D721Med (cell line): ENCODE results near the gene C1QTNF7.

Experiments used
- DNase-seq: peaks from one replicate; pipeline ENCODE4 v3.0.0; 2011; ENCODE audit warnings: low spot score; ENCODE audit not compliant: insufficient read length
- FAIRE-seq: peaks from 2 replicates; lab custom pipeline; 2011; peaks lifted over from hg19 to GRCh38; lab: Jason Lieb, UNC
- CTCF ChIP-seq: IDR thresholded peaks from 2 replicates; pipeline ENCODE4 v1.5.1; 2012; ENCODE audit warnings: mild to moderate bottlenecking, control low read depth; ENCODE audit not compliant: insufficient read depth; ENCODE audit errors: missing control alignments

Gene C1QTNF7

GRCh38 chr4:15495621-15496020, 67.8 kb downstream of the C1QTNF7 start:
- FAIRE-seq (no peak), DNase-seq (no peak)
- TF ChIP-seq CTCF: no peak
